MCF 10A (cell line): ENCODE measurements around the gene SH3TC1. TPM values are rescaled to one million over a fixed set of nuclear protein-coding genes. Genes with fewer than 3 reads are reported as not detected.

Experiments
- BruUV-seq: library from RNA; stranded (reverse); fragments of 400-500 nt; replicated peaks from 2 replicates; lab custom pipeline; 2021; lab: Mats Ljungman, UMichigan
- CTCF ChIA-PET: fragments of 300-600 bp; sonication (Branson Sonifier 250); formaldehyde crosslinking; extraction: SDS; loops from one replicate; lab custom pipeline; 2021; ENCODE audit warnings: antibody characterized with exemption, inconsistent platforms; lab: Yijun Ruan, JAX
- POLR2A ChIA-PET: fragments of 300-600, 350-650 bp; sonication (Branson Sonifier 250); formaldehyde crosslinking; extraction: SDS; loops from one replicate; lab custom pipeline; 2020; ENCODE audit warnings: antibody characterized with exemption, inconsistent platforms; lab: Yijun Ruan, JAX
- DNase-seq: peaks from one replicate; pipeline ENCODE4 v3.0.0-alpha.2; 2018; ENCODE audit not compliant: unreplicated experiment
- H3K27ac Mint-ChIP-seq: one replicate; pipeline ENCODE4 v1.8.0; 2022; ENCODE audit warnings: mild to moderate bottlenecking, low read depth, mixed read lengths; ENCODE audit not compliant: unreplicated experiment
- H3K27me3 Mint-ChIP-seq: one replicate; pipeline ENCODE4 v1.8.0; 2022; ENCODE audit warnings: mixed read lengths; ENCODE audit not compliant: insufficient read depth, unreplicated experiment
- H3K36me3 Mint-ChIP-seq: one replicate; pipeline ENCODE4 v1.8.0; 2022; ENCODE audit warnings: mild to moderate bottlenecking, moderate library complexity, mixed read lengths; ENCODE audit not compliant: insufficient read depth, unreplicated experiment
- H3K4me1 Mint-ChIP-seq: one replicate; pipeline ENCODE4 v1.8.0; 2022; ENCODE audit warnings: mixed read lengths; ENCODE audit not compliant: insufficient read depth, unreplicated experiment
- H3K4me3 Mint-ChIP-seq: one replicate; pipeline ENCODE4 v1.8.0; 2022; ENCODE audit warnings: mild to moderate bottlenecking, moderate library complexity, mixed read lengths; ENCODE audit not compliant: unreplicated experiment
- H3K9me3 Mint-ChIP-seq: one replicate; pipeline ENCODE4 v1.8.0; 2022; ENCODE audit warnings: mixed read lengths; ENCODE audit not compliant: unreplicated experiment
- CTCF ChIP-seq: fragments of 200-600 bp; IDR thresholded peaks from one replicate; pipeline ENCODE4 v1.8.0; 2022; ENCODE audit warnings: antibody characterized with exemption, mild to moderate bottlenecking; ENCODE audit not compliant: unreplicated experiment
- intact Hi-C: fragments of 100-400 bp; cut with micrococcal nuclease; formaldehyde crosslinking; loops from 2 replicates; pipeline ENCODE4 v1.14.1; 2022
- total RNA-seq: library from RNA; stranded (reverse); gene quantifications from 2 replicates; pipeline ENCODE4 v1.2.3, GENCODE V29; 2022

Gene SH3TC1
- total RNA-seq, 1 experiment from 2014 or later = 28.8 TPM

DNA sequence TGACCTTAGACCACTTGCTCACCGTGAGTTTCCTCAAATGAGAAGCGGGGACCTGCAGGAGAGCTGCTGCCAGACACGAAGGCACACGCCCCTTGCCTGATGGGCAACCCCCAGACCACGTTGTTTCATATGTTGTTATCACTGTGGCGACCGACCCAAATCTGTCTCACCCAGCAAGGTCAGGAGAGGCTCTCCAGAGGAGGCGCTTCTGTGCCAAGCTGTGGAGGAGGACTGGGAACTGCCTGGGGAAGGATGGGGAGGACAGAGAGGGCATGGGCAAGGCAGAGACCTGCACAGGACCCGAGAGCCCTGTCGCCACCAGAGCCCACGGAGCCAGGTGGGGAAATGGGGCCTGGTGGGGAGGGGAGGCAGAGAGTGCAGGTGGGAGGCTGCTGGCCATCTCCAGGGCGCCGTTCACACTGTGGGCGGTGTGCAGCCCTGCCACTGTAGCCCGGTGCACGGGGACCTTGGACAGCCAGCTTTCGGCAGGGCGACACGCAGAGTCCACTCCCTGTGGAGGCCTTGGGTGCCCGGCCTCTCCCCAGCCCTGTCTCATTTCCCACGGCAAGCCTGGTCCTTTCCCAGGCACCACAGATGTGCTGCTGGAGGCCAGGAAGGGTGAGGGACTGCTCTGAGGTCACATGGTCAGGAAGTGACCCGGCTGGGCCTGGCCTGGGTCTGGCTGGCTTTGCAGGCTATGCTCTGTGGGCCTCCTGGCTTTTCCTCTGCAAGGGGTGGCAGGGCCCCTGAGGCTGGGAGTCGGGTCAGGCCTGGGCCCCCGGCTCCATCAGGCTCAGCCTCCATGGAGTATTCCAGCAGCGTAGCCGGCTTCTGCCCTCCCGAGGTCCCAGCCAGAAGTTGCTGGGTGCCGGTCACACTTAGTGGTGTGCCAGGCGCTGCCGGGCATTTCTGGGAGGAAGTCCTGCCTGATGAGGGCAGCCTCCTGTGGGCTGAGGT, 73.7 kb downstream of the SH3TC1 start:
- CTCF ChIA-PET = interaction anchor here (0.5 kb wide), 1 partner anchor 253 kb away, joined by 3 read pairs; no protein-coding TSS in a partner anchor

GRCh38 chr4:8273450-8273849, 74.4 kb downstream of the SH3TC1 start:
- no peak overlapping the region for H3K4me3 Mint-ChIP-seq
- no peaks in the 10 kb centered on the region for H3K9me3 Mint-ChIP-seq
- ChIA-PET CTCF (interaction anchor here (0.5 to 0.7 kb wide), 2 partner anchors 97 to 252 kb away, joined by 3 read pairs; no protein-coding TSS in a partner anchor), POLR2A (no interaction called here)
- no peaks in the 10 kb centered on the region for H3K36me3 Mint-ChIP-seq
- TF ChIP-seq CTCF = no peak
- no peak overlapping the region for H3K27ac Mint-ChIP-seq
- intact Hi-C loops = no loop called here
- no peak for DNase-seq
- peaks cover 11% of the 10 kb centered on the region for H3K4me1 Mint-ChIP-seq
- peaks cover 19% of the 10 kb centered on the region for H3K27me3 Mint-ChIP-seq
- no TSS peak for BruUV-seq

More for the DNA sequence above, 73.7 kb downstream of the SH3TC1 start:
- no peak overlapping the region for H3K27ac Mint-ChIP-seq
- no peak for TF ChIP-seq CTCF
- no peaks in the 10 kb centered on the region for H3K9me3 Mint-ChIP-seq
- no TSS peak for BruUV-seq
- no peaks in the 10 kb centered on the region for H3K36me3 Mint-ChIP-seq
- no peak for DNase-seq
- peaks cover 6% of the 10 kb centered on the region for H3K4me1 Mint-ChIP-seq
- no peak overlapping the region for H3K4me3 Mint-ChIP-seq
- POLR2A ChIA-PET = interaction anchor here (0.6 kb wide), 1 partner anchor 893 kb away, joined by 3 read pairs; no protein-coding TSS in a partner anchor
- intact Hi-C loops = no loop called here
- H3K27me3 Mint-ChIP-seq = peaks cover 19% of the 10 kb centered on the region

DNA sequence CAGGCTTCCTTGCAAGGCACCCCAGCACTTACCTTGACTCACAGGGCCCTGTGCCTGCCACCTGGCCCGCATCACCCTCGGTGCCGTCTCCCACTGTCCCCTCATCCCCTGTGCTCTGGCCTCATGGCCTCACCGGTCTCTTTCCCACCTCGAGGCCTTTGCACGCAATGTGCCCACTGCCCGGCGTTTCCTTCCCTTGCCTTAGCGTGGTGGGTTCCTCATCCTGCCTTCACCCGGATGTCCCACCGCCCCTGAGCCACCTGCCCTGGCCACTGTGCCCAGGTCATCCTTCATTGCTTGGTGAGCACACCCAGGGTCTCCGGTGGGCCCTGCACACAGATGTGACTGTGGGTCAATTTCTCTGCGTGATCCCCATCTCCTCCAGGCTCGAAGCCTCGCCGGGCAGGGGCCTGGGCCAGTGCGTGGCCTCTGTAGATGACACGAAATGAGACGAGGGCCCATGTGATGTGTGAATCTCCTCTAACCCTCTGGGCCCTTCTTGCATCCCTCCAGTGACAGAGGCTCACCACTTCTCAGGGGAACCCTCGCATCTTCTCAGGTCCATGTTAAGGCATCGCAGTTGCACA, 75.1 kb downstream of the SH3TC1 start:
- BruUV-seq = no TSS peak
- intact Hi-C loops = loop anchor here (2.0 kb wide), 1 partner anchor 129 kb away; no protein-coding TSS in a partner anchor
- peak overlapping the region; percentile 18 for H3K27ac Mint-ChIP-seq
- no peak for DNase-seq
- H3K4me1 Mint-ChIP-seq = peaks cover 11% of the 10 kb centered on the region
- H3K36me3 Mint-ChIP-seq = no peaks in the 10 kb centered on the region
- H3K27me3 Mint-ChIP-seq = peaks cover 19% of the 10 kb centered on the region
- no peaks in the 10 kb centered on the region for H3K9me3 Mint-ChIP-seq
- no peak for TF ChIP-seq CTCF
- POLR2A ChIA-PET = no interaction called here
- CTCF ChIA-PET = interaction anchor here (0.7 to 2.0 kb wide), 2 partner anchors 97 to 128 kb away, joined by 3 to 7 read pairs; no protein-coding TSS in a partner anchor
- H3K4me3 Mint-ChIP-seq = no peak overlapping the region
